ENCODE measurements around the gene RFX3. TPM values are rescaled to one million over a fixed set of nuclear protein-coding genes. Genes with fewer than 3 reads are reported as not detected.

RFX3 gene
- total RNA-seq, 1 donor from 2014 or later: 19.2 TPM

DNA sequence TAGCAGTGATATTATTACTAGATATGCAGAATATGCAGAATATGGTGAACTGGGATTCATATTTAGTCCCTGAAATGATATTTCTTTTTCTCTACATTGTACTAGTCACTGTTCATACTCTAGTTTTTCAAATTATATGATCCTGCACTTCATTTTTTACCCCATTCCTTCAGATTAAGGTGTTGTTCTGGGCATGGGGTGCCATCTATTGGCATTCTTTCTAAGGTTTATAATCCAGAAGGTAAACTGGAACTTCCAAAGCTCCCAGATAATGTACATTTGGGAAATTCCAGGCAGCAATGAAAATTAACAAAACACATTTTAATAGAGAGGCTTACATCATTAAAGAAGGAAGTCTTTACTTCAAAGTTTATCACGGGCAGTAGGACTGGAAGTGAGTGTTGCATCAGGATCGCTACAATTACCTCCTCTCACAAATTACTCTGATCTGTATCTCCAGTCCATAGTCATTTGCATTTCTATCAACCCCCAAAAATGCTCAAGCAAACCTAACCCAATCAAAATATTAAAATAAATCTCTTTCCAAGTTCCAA is 12.5 kb downstream of the RFX3 start:
- DNase-seq (ENCODE audit: low spot score): no peak

DNA sequence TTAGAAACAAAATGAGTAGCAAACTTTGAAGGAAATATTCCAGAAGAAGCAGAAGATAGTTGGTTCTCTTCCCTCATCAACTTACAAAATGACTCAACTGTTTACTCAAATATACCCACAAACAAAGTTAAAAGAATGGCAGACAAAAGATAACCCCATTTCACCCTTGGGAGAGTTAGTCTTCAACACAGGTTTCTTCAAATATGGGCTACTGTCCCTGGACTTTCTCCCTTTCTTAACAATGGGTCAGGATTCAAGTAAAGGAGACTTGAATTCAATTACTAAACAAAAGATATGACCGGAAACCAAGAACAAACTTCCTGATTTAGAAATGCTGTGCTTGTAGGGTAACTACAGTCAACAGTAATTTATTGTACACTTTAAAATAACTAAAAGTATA is 14.2 kb downstream of the RFX3 start:
- no peak for DNase-seq (ENCODE audit: low spot score)

DNA sequence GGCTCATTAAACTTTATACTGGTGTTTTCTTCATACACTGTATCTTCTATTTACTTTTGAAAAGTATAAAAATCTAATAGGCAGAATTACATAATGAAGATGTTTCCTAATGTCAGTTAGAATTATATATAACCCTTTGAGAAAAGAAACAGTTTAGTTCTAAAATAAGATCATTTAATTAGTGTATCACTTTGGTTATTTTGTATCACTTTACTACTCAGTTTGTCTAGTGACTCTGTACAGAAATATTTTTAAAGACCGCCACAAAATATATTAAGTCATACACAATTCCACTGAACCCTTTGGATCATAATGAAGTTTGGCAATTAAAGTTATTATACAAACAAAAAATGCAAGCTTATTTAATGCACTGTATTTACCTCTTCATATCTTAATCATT is 15.0 kb downstream of the RFX3 start:
- DNase-seq (ENCODE audit: low spot score): no peak

GRCh38 chr9:3509926-3510325 is 15.9 kb downstream of the RFX3 start:
- DNase-seq (ENCODE audit: low spot score): no peak

- no peak for DNase-seq (ENCODE audit: low spot score)
Observed at GRCh38 chr9:3508521-3509291, 17.1 kb downstream of the RFX3 start.

GRCh38 chr9:3508078-3508431 is 17.7 kb downstream of the RFX3 start:
- no peak for DNase-seq (ENCODE audit: low spot score)

DNA sequence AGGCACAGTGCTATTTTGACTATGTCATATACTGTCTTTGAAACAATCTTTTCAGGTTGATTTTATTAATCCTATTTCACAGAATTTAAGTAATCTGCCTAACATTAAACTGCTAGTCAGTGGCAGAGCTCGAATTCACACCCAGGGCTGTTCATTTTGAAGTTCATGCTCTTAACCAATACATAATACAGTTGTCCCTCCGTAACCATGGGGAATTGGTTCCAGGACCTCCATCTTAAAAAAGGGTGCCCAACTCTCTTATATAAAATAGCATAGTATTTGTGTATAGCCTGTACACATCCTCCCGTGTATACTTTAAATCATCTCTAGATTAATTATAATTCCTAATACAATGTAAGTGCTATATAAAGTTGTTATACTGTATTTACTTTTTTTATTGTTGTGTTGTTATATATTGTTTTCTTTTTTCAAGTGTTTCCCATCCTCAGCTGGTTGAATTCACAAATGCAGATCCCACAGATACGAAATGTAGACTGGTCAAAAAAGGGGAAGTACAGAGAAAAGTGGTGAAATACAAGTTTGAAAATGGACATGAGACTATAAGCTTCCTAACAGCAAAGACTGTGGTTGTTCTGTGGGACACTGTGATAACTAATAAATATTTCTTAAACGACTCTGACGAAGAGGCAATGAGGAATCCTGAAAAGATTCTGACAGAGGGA is 18.3 kb downstream of the RFX3 start:
- DNase-seq (ENCODE audit: low spot score): no peak

DNA sequence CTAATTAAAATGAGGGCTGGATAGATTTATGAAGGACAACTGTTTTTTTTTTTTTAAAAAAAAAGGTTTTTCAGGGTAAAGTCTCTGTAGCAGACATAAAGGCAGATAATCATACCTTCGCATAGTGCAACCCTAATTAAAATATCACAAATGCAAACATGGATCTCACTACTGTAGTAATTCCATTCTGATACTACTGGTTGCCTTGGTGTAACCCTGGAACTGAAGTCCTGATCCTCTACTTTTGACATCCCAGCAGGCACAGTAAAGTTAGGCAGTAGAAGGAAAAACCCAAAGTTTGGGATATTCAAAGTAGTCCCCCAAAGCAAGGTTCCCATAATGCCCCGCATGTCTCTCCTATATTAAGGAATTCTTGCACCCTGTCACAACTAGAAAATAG is 19.6 kb downstream of the RFX3 start:
- DNase-seq (ENCODE audit: low spot score): no peak

GRCh38 chr9:3502560-3503398 is 23.0 kb downstream of the RFX3 start:
- no peak for DNase-seq (ENCODE audit: low spot score)

- no peak for DNase-seq (ENCODE audit: low spot score)
Observed at GRCh38 chr9:3500044-3500443, 25.8 kb downstream of the RFX3 start.

- no peak for DNase-seq (ENCODE audit: low spot score)
Observed at GRCh38 chr9:3498691-3499090, 27.1 kb downstream of the RFX3 start.

GRCh38 chr9:3497857-3498256 is 27.9 kb downstream of the RFX3 start:
- no peak for DNase-seq (ENCODE audit: low spot score)

GRCh38 chr9:3497401-3497800 is 28.4 kb downstream of the RFX3 start:
- no peak for DNase-seq (ENCODE audit: low spot score)

GRCh38 chr9:3495855-3496254 is 29.9 kb downstream of the RFX3 start:
- DNase-seq (ENCODE audit: low spot score): no peak

- no peak for DNase-seq (ENCODE audit: low spot score)
Observed at GRCh38 chr9:3492214-3492613, 33.6 kb downstream of the RFX3 start.

GRCh38 chr9:3491450-3491849 is 34.4 kb downstream of the RFX3 start:
- DNase-seq (ENCODE audit: low spot score): no peak

- DNase-seq (ENCODE audit: low spot score): no peak
Observed at GRCh38 chr9:3490957-3491356, 34.8 kb downstream of the RFX3 start.

GRCh38 chr9:3482578-3482977 is 43.2 kb downstream of the RFX3 start:
- DNase-seq (ENCODE audit: low spot score): no peak

GRCh38 chr9:3480353-3480655 is 45.5 kb downstream of the RFX3 start:
- DNase-seq (ENCODE audit: low spot score): no peak

GRCh38 chr9:3479514-3480352 is 46.1 kb downstream of the RFX3 start:
- DNase-seq (ENCODE audit: low spot score): no peak

DNA sequence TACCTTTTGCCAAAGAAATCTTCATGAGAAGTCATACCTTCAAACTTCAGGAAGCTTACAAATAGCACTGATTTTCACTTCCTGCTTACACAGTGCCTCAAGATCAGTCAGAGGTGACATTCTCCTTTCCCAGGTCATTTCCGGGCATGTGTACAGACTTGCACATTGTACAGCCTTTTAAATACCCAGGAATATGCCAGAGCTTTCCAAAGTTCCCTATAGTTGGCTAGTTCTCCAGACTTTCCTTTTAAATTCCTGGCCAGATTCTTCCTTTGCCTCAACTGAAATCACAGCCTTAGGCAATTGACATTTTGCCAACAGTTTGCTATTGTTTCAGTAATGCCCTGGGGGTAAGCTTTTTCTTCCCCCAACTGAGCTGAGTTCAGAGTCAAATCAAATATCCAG is 47.2 kb downstream of the RFX3 start:
- DNase-seq (ENCODE audit: low spot score): no peak

All from ureter (tissue), 1 donor.